ENCODE measurements around the gene MAP3K5. TPM values are rescaled to one million over a fixed set of nuclear protein-coding genes. Genes with fewer than 3 reads are reported as not detected.
A peak's percentile ranks its signal among the peaks of the same experiment; 100 is the strongest.

Gene MAP3K5
- total and polyA plus RNA-seq, 9 of the 15 experiments (the other 6 are each of a cell fraction or from before 2014, with no cell fraction given) = 2.2 to 13.0 (median 9.9) TPM

DNA sequence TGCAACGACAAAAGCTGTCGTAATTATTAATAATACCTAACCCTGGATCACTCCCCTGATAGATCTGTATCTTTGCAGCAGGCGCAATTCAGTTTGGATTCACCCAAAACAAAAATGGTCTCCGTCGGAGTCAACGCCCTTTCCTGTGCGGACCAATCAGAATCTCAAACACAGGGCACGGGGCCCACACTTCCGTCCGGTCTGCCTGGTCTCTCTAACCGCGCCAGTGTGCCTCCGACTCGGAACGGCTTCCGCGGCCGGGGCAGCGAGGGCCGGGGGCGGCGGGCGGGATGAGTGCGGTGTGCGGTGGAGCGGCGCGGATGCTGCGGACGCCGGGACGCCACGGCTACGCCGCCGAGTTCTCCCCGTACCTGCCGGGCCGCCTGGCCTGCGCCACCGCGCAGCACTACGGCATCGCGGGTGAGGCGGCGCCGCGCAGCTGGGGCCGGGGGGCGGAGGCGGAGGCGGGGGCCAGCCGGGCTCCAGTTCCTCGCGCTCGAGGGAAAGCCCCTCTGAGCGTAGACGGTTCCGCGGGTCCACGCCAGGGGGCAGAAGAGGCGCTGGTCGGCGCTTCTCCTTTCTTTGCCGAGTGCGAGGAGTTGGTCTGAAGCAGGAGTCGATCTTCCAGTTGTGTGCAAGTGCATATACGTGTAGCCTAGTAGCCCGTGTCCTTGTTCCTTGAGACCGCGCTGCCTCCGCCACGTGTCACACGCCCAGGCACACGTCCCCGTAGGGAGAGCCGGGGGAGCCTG is 30.3 kb upstream of the MAP3K5 start, which contains the start of gene PEX7 (continued):
- no peak for TF ChIP-seq BACH1 (tag; IDR thresholded peaks at IDR 0.05)
- TF ChIP-seq ZBTB2 (IDR thresholded peaks at IDR 0.05) = peak; percentile 29; the same call in 1 of the 2 replicates
- no peak for TF ChIP-seq ZNF24 (IDR thresholded peaks at IDR 0.05)
- TF ChIP-seq SAFB2 (IDR thresholded peaks at IDR 0.05; ENCODE audit: borderline replicate concordance, low read depth, low read length, severe bottlenecking) = no peak
- TF ChIP-seq ZFP30 (CRISPR knock-in tag; IDR thresholded peaks at IDR 0.05; ENCODE audit: borderline replicate concordance) = no peak
- no peak for TF ChIP-seq HMBOX1 (IDR thresholded peaks at IDR 0.05)
- peak; percentile 75 for TF ChIP-seq KDM5B (IDR thresholded peaks at IDR 0.05; ENCODE audit: insufficient replicate concordance, low read depth, low read length)
- no peak for TF ChIP-seq RNF219 (CRISPR knock-in tag; IDR thresholded peaks at IDR 0.05)
- TF ChIP-seq MBD2 (IDR thresholded peaks at IDR 0.05; ENCODE audit: borderline replicate concordance, low read depth) = peak; percentile 47
- TF ChIP-seq USF2 (CRISPR knock-in tag; IDR thresholded peaks at IDR 0.05) = peak; percentile 97
- TF ChIP-seq TAF9B (IDR thresholded peaks at IDR 0.05; ENCODE audit: partially characterized antibody) = no peak
- TF ChIP-seq, protein P1, sequence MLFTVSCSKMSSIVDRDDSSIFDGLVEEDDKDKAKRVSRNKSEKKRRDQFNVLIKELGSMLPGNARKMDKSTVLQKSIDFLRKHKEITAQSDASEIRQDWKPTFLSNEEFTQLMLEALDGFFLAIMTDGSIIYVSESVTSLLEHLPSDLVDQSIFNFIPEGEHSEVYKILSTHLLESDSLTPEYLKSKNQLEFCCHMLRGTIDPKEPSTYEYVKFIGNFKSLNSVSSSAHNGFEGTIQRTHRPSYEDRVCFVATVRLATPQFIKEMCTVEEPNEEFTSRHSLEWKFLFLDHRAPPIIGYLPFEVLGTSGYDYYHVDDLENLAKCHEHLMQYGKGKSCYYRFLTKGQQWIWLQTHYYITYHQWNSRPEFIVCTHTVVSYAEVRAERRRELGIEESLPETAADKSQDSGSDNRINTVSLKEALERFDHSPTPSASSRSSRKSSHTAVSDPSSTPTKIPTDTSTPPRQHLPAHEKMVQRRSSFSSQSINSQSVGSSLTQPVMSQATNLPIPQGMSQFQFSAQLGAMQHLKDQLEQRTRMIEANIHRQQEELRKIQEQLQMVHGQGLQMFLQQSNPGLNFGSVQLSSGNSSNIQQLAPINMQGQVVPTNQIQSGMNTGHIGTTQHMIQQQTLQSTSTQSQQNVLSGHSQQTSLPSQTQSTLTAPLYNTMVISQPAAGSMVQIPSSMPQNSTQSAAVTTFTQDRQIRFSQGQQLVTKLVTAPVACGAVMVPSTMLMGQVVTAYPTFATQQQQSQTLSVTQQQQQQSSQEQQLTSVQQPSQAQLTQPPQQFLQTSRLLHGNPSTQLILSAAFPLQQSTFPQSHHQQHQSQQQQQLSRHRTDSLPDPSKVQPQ (CRISPR knock-in tag; IDR thresholded peaks at IDR 0.05; ENCODE audit: borderline replicate concordance) = no peak
- TF ChIP-seq TCF3 (CRISPR knock-in tag; IDR thresholded peaks at IDR 0.05) = no peak
- TF ChIP-seq HINFP (tag; conservative IDR thresholded peaks at IDR 0.05; ENCODE audit: low read depth) = no peak
- no peak for TF ChIP-seq THRAP3 (IDR thresholded peaks at IDR 0.05; ENCODE audit: borderline replicate concordance)
- TF ChIP-seq RUNX1 (IDR thresholded peaks at IDR 0.05; ENCODE audit: low read depth) = no peak
